ENCODE results near the gene SCUBE1. TPM values are rescaled to one million over a fixed set of nuclear protein-coding genes. Genes with fewer than 3 reads are reported as not detected.

Gene SCUBE1
- total and polyA plus RNA-seq, 2 experiments from 2014 or later: 0.81 to 3.2 TPM

DNA sequence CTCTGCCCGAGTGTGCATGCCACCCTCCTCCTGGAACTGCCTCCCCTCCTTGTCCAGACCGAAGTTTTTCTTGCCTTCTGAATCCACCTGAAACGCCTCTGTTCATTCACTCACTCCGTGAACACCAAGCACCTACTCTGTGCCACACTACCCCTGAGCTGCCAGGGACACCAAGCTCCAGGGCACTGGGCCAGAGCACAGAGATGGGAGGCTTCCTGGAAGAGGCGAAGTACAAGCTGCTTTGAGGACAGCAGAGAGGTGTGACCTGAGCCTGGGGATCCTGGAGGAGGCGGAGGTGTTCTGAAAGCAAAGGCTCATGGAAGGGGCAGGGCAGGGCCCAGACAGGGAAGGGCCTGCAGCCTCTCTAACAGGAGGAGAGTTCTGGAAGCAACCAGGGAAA lies 47.5 kb downstream of the SCUBE1 start:
- no peaks in the 10 kb centered on the region for H3K4me1 ChIP-seq (ENCODE audit: insufficient read depth)
- no peak overlapping the region for H2AFZ ChIP-seq
- H3K27me3 ChIP-seq (ENCODE audit: insufficient read depth): no peaks in the 10 kb centered on the region
- H3K27ac Mint-ChIP-seq: no peak overlapping the region
- no peaks in the 10 kb centered on the region for H4K20me1 ChIP-seq (replicated peaks; ENCODE audit: insufficient read depth)
- no peaks in the 10 kb centered on the region for H3K9me2 ChIP-seq (ENCODE audit: insufficient read depth)
- no peaks in the 10 kb centered on the region for H3K9me3 Mint-ChIP-seq
- H3K27me3 Mint-ChIP-seq (ENCODE audit: insufficient read depth, low read depth, poor library complexity): peaks cover 16% of the 10 kb centered on the region
- H3K79me2 ChIP-seq (replicated peaks; ENCODE audit: insufficient read depth): no peaks in the 10 kb centered on the region
- H3K27ac ChIP-seq (ENCODE audit: low read depth): no peak overlapping the region
- H3K36me3 Mint-ChIP-seq (ENCODE audit: low read depth): no peaks in the 10 kb centered on the region; the same call in 2 of the 3 replicates
- no peak overlapping the region for H3K4me3 Mint-ChIP-seq
- no peak for DNase-seq (ENCODE audit: low spot score)
- TF ChIP-seq ETS1 (IDR thresholded peaks at IDR 0.05) (no peak), EZH2 (IDR thresholded peaks at IDR 0.05; ENCODE audit: low read depth, unreplicated experiment) (no peak), ZNF114 (CRISPR knock-in tag; IDR thresholded peaks at IDR 0.05) (no peak), POLR2AphosphoS5 (IDR thresholded peaks at IDR 0.05; ENCODE audit: low read depth) (no peak), NANOG (IDR thresholded peaks at IDR 0.05; ENCODE audit: borderline replicate concordance) (no peak), REST (IDR thresholded peaks at IDR 0.05; ENCODE audit: unreplicated experiment) (no peak), ZNF331 (CRISPR knock-in tag; IDR thresholded peaks at IDR 0.05; ENCODE audit: low read depth) (no peak), EZH2phosphoT487 (IDR thresholded peaks at IDR 0.05; ENCODE audit: unreplicated experiment) (no peak), STAT1 (IDR thresholded peaks at IDR 0.05; ENCODE audit: unreplicated experiment) (no peak), ZNF462 (CRISPR knock-in tag; IDR thresholded peaks at IDR 0.05) (no peak), CTCF (conservative IDR thresholded peaks at IDR 0.05; ENCODE audit: low read depth in 2 of 2) (no peak), CREB1 (CRISPR knock-in tag; IDR thresholded peaks at IDR 0.05; ENCODE audit: low read depth) (no peak), JUNB (IDR thresholded peaks at IDR 0.05; ENCODE audit: unreplicated experiment) (no peak)
- no peak overlapping the region for H3K4me2 ChIP-seq
- ATAC-seq: peak; percentile 16
- peaks cover 2% of the 10 kb centered on the region; the same call in 1 of the 3 replicates for H3K4me1 Mint-ChIP-seq
- H3F3A ChIP-seq (replicated peaks; ENCODE audit: low read depth): no peaks in the 10 kb centered on the region
- no peak overlapping the region for H3K4me3 ChIP-seq
- no peaks in the 10 kb centered on the region for H3K36me3 ChIP-seq (ENCODE audit: insufficient read depth)
